DND-41 (cell line): ENCODE data around the gene E2F4.

Source experiments
- EZH2 ChIP-seq: IDR thresholded peaks from 3 replicates; pipeline ENCODE4 v1.6.1; 2012; ENCODE audit warnings: borderline replicate concordance, low read depth, mild to moderate bottlenecking, moderate library complexity, low read length, inconsistent platforms; ENCODE audit not compliant: severe bottlenecking
- TF ChIP-seq, protein P1 (sequence below): IDR thresholded peaks from 2 replicates; pipeline ENCODE4 v1.5.1; 2012; ENCODE audit warnings: borderline replicate concordance, low read length, moderate library complexity, mild to moderate bottlenecking; ENCODE audit not compliant: poor library complexity, severe bottlenecking; ENCODE audit errors: extremely low read depth

GRCh38 chr16:67226295-67226803, 34.4 kb downstream of the E2F4 start:
- no peak for TF ChIP-seq EZH2
- TF ChIP-seq, protein P1, sequence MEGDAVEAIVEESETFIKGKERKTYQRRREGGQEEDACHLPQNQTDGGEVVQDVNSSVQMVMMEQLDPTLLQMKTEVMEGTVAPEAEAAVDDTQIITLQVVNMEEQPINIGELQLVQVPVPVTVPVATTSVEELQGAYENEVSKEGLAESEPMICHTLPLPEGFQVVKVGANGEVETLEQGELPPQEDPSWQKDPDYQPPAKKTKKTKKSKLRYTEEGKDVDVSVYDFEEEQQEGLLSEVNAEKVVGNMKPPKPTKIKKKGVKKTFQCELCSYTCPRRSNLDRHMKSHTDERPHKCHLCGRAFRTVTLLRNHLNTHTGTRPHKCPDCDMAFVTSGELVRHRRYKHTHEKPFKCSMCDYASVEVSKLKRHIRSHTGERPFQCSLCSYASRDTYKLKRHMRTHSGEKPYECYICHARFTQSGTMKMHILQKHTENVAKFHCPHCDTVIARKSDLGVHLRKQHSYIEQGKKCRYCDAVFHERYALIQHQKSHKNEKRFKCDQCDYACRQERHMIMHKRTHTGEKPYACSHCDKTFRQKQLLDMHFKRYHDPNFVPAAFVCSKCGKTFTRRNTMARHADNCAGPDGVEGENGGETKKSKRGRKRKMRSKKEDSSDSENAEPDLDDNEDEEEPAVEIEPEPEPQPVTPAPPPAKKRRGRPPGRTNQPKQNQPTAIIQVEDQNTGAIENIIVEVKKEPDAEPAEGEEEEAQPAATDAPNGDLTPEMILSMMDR, result no peak
